Measurements from ENCODE around the gene PPIF. TPM values are rescaled to one million over a fixed set of nuclear protein-coding genes. Genes with fewer than 3 reads are reported as not detected.

PPIF gene
- total and polyA plus RNA-seq, 2 experiments from 2014 or later, result 86.6 to 143 TPM

DNA sequence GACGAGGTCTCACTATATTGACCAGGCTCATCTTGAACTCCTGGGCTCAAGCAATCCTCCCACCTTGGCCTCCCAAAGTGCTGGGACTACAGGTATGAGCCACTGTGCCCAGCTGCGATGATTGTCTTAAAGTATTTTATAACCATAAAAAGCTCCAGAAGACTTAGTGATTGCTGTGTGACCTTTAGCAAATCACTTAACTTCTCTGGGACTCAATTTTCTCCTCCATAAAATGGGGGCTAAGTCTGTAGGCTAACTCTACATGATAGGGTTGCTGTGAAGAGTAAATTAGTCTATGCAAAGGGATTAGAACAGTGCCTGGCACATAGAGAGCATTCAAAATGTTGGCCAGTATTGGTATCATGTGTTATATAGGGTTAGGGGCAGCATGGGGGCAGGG lies 42.8 kb downstream of the PPIF start:
- no peak overlapping the region for H3K4me3 ChIP-seq
- TF ChIP-seq, protein P1, sequence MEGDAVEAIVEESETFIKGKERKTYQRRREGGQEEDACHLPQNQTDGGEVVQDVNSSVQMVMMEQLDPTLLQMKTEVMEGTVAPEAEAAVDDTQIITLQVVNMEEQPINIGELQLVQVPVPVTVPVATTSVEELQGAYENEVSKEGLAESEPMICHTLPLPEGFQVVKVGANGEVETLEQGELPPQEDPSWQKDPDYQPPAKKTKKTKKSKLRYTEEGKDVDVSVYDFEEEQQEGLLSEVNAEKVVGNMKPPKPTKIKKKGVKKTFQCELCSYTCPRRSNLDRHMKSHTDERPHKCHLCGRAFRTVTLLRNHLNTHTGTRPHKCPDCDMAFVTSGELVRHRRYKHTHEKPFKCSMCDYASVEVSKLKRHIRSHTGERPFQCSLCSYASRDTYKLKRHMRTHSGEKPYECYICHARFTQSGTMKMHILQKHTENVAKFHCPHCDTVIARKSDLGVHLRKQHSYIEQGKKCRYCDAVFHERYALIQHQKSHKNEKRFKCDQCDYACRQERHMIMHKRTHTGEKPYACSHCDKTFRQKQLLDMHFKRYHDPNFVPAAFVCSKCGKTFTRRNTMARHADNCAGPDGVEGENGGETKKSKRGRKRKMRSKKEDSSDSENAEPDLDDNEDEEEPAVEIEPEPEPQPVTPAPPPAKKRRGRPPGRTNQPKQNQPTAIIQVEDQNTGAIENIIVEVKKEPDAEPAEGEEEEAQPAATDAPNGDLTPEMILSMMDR (IDR thresholded peaks at IDR 0.05; ENCODE audit: low read depth, low read length), result no peak
- no peaks in the 10 kb centered on the region for H3K27me3 ChIP-seq
- peaks cover 2% of the 10 kb centered on the region for H3K36me3 ChIP-seq
- H3K9me3 ChIP-seq (ENCODE audit: low read depth), result no peaks in the 10 kb centered on the region
- no peak for DNase-seq (ENCODE audit: low read depth in 1 of 2, low spot score in 1 of 2)
- H3K4me1 ChIP-seq (ENCODE audit: low read depth), result peaks cover 17% of the 10 kb centered on the region
- H3K27ac ChIP-seq, result no peak overlapping the region

DNA sequence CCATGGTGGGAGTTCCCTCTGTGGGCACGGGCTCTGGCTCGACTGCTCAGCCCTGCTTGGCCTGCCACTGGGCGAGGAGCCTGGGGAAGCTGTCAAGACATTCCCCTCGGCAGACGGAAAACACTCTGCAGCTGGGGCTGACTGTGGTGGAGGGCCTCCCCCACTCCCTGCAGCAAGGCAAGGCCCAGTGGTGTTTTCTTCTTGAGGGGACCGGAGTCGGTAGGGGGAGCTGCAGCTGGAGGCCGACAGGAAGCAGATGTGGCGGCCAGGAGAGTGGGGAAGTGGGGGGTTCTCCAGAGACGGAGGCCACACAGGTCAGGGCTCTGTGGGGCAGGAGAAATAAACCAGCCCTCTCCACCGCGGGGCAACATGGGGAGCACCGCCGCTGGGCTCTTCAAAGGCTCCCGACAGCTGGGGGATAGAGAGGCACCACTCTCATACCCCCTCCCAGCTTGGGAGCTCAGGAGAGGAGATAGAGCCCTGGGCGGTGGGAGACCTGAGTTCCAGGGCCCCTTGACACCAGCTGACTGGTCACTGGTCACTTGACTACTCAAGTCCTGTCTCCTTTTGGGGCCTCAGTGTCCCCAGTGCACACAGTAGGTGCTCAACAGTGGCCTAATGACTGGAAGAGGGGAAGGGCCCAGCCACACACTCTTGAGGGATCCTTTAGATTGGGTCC lies 43.4 kb downstream of the PPIF start:
- peak in 1 of 2 donors; percentile 48 for DNase-seq (ENCODE audit: low read depth in 1 of 2, low spot score in 1 of 2)
- TF ChIP-seq, protein P1 (IDR thresholded peaks at IDR 0.05; ENCODE audit: low read depth, low read length), result peak; percentile 34

DNA sequence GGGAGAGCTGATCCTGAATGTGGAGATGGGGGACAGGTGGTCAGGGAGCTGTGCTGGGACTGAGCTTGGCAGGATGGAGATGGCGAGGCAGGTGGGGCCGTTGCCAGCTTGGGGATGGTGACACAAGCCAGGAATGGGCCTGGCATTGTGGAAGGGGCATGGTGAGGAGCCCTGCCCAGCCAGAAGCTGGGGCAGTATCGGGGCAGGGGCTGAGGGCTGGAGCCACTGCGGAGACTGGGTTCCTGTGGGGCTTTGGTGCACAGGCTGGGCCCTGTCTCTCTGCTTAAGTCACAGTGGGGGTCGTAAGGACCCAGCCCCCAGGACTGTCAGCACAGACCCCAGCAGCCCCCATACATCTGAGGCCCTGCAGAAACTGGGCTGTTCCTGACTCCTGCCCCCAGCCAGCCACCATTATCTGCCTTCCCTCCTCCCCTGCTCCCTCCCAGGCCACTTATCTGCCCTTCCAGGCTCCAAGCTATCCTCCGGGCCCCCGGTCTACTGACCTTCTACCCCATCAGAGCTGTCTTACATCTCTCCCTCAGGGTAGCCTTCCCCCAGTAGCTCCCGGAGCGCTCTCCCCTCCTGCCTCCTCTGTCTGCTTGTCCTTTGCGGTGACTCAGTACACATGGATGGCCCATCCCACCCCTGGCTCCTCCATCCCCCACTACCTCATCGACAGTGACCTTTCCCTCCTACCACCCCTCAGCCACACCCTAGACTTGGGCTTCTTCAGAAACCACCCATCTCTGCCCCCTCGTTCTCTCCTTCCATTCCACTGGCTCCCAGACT lies 44.2 kb downstream of the PPIF start:
- DNase-seq (ENCODE audit: low read depth in 1 of 2, low spot score in 1 of 2), result no peak
- TF ChIP-seq, protein P1 (IDR thresholded peaks at IDR 0.05; ENCODE audit: low read depth, low read length), result no peak
- peak overlapping the region; percentile 20 for H3K27ac ChIP-seq
- no peak overlapping the region for H3K4me3 ChIP-seq
- peaks cover 2% of the 10 kb centered on the region for H3K36me3 ChIP-seq
- no peaks in the 10 kb centered on the region for H3K9me3 ChIP-seq (ENCODE audit: low read depth)
- H3K4me1 ChIP-seq (ENCODE audit: low read depth), result peaks cover 17% of the 10 kb centered on the region
- no peaks in the 10 kb centered on the region for H3K27me3 ChIP-seq

More for the DNA sequence above, 43.4 kb downstream of the PPIF start:
- no peaks in the 10 kb centered on the region for H3K9me3 ChIP-seq (ENCODE audit: low read depth)
- peak overlapping the region; percentile 20 for H3K27ac ChIP-seq
- peaks cover 17% of the 10 kb centered on the region for H3K4me1 ChIP-seq (ENCODE audit: low read depth)
- no peaks in the 10 kb centered on the region for H3K27me3 ChIP-seq
- peaks cover 2% of the 10 kb centered on the region for H3K36me3 ChIP-seq
- no peak overlapping the region for H3K4me3 ChIP-seq

DNA sequence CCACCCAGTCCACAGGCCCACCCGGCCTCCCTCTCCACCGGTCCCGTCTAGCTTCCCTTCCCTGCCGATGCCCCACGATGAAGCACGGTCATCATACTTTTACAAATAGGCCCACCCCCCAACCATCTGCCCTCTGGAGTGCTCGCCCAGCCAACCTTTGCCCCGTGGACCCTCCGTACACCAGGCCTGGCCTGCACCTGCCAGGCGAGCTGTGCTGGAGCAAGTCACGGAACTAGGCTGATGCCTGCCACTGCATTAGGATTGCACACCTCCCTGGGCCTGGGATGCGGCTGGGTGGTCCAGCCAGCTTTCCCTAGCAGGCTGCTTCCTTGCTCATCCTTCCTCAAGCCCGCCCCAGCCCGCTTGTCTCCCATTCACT lies 44.7 kb downstream of the PPIF start:
- no peak overlapping the region for H3K4me3 ChIP-seq
- H3K27me3 ChIP-seq, result no peaks in the 10 kb centered on the region
- peak overlapping the region; percentile 20 for H3K27ac ChIP-seq
- TF ChIP-seq, protein P1 (IDR thresholded peaks at IDR 0.05; ENCODE audit: low read depth, low read length), result no peak
- DNase-seq (ENCODE audit: low read depth in 1 of 2, low spot score in 1 of 2), result no peak
- H3K9me3 ChIP-seq (ENCODE audit: low read depth), result no peaks in the 10 kb centered on the region
- peaks cover 2% of the 10 kb centered on the region for H3K36me3 ChIP-seq
- H3K4me1 ChIP-seq (ENCODE audit: low read depth), result peaks cover 19% of the 10 kb centered on the region

DNA sequence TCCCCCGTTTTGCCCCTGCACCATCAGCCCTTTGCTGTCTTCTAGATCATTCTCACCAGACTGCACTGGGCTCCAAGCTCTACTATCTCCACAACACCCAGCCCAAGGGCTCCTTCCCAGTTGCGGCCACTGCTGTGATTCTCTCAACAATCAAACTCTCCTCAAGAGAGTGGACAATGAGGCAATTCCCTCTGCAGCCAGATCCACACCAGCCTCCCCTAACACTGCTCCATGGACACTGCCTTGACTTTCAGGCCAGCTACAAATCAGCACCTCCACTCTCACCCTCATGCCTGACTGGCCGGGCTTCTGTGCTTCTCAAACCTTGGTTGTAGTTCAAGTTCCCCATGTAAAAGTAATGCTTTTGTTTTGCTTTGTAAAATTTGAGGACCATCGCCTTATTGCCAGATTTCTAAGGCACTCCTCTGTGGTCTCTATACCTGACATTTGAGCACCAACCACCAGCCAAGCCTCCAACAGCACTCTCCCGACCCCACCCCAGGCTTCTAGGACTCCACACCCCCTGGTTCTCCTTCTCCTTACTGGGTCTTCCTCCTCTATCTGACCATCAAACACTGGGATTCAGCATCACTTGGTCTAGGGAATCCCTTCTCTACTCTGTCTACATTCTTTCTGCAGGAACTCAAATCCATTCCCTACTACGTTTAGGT lies 45.4 kb downstream of the PPIF start:
- H3K4me3 ChIP-seq, result no peak overlapping the region
- no peaks in the 10 kb centered on the region for H3K27me3 ChIP-seq
- DNase-seq (ENCODE audit: low read depth in 1 of 2, low spot score in 1 of 2), result no peak
- peak overlapping the region; percentile 20 for H3K27ac ChIP-seq
- TF ChIP-seq, protein P1 (IDR thresholded peaks at IDR 0.05; ENCODE audit: low read depth, low read length), result no peak
- H3K36me3 ChIP-seq, result peaks cover 2% of the 10 kb centered on the region
- peaks cover 25% of the 10 kb centered on the region for H3K4me1 ChIP-seq (ENCODE audit: low read depth)
- H3K9me3 ChIP-seq (ENCODE audit: low read depth), result no peaks in the 10 kb centered on the region

All from cardiac muscle cell (in vitro differentiated cells and primary cell).